HG02973 (cell line): ENCODE results near the gene CDH4.

Experiments
- ATAC-seq: cut with Tn5 transposase; IDR thresholded peaks from one replicate; pipeline ENCODE4 v1.9.1; 2021; ENCODE audit warnings: moderate library complexity; ENCODE audit not compliant: unreplicated experiment

Gene CDH4

DNA sequence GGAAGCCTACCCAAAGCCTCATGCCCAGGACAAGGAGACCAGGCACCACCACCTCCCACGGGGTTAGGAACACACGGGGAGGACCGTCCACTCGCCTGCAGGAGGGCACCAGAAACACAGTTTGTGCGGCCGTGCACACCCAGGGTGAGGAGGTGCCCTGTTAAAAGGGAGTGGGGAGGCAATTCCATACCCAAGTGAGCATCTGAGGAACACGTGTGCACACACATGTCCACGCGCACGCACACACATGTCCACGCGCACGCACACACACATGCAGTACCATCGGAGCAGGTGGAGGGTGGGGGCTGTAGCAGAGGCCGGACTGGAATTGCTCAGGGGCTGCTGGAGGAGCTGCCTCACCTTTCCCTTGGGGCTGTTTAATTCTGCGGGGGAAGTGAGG, 554.3 kb downstream of the CDH4 start:
- ATAC-seq: no peak

DNA sequence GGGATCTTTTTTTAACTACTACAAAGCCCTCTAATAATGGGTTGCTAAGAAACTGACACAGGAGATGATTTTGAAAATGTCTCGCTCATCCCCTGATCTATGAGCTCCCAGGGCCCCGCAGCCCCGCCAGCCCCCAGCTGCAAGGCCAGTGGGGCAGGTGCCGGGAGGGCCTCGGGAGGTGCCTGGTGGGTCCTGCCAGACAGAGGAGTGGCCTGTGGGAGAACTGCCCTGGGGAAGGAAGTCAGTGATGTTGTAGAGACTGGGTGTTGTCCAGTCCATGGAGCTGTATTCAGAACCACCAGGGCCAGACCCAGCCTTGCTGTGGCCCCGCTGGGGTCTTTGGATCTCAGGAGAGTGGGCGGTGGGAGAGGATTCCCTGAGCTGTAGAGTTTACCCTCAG, 554.9 kb downstream of the CDH4 start:
- no peak for ATAC-seq

DNA sequence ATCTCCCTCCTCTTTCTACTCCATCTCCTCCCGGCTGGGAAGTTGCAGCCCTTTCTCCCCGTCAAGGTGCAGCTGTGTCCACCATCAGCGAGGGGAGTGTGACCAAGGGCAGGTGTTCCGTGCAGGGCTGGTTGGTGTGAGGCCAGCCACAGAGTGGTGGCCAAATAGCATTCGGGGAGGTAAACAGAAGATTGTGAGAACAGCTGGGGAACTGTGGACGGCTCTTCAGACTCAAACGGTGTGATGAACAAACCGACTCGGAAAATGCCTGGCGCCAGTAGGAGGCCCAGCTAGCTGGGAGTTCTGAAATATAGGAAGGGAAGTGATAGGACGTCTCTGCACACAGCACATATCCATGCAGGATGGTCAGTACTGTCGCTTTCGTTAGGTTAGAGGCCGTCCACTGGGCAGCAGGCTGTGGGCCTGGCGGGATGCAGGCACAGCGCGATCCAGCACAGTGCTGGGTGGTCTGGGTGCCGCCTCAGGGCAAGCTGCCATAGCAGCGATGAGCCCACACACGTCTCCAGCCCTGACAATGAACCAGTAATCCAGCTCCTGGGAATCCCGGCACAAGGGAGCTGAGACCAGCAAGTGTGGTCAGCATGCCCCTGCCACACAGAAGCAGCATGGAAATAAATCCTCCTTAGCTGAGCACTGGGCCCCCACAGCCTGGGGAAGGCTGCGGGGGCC, 555.6 kb downstream of the CDH4 start:
- no peak for ATAC-seq

DNA sequence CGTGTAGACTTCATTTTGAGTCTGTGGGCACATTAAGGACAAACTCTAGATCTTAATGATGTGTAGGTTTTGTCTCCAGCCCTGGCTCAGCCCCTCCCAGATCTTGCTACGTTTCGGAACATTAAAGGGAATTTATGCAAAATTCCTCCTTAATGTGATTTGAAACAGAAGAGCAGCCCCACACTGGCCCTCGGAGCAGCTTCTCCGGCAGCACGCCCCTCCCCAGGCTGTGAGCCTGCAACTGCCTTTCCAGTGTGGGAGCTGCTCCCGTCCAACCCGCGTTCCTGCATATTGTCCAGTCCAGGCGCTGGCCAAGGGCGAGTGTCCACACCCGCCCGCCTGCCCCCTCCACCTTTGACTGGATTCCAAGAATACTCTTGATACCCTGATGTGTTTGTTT, 556.4 kb downstream of the CDH4 start:
- ATAC-seq: no peak

DNA sequence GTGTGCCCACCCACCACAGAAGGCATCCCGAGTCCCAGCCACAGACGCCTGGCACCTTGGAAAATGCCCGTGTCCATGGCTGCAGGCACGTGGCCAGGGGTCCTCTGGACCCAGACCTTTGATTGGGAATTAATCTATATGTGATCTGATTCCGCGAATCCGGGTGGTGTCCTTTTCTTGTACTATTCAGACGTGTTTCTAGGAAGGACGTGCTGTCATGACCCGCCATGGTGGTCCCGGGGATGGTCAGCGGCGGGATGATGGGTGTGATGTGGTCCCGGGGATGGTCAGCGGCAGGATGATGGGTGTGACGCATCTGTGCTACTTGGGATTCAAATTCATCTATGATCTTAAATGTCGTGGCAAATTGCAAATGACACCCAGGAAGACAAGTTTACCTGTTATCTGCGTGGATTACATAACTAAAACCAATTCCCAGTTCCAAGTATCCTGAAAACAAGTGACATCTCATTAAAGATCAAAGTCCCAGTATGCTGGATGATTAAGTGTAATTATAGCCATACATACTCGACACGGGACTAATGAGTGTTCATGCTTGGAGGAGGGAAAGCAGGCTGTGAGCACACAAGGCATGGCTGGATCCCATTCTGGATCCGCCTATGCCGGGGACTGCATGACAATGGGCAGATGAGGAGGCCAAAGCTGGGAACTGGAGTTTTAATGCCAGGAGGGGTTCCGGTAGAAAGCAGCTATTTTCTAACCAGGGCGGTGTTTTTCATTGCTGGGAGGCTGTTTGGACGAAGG, 557.1 kb downstream of the CDH4 start:
- no peak for ATAC-seq

DNA sequence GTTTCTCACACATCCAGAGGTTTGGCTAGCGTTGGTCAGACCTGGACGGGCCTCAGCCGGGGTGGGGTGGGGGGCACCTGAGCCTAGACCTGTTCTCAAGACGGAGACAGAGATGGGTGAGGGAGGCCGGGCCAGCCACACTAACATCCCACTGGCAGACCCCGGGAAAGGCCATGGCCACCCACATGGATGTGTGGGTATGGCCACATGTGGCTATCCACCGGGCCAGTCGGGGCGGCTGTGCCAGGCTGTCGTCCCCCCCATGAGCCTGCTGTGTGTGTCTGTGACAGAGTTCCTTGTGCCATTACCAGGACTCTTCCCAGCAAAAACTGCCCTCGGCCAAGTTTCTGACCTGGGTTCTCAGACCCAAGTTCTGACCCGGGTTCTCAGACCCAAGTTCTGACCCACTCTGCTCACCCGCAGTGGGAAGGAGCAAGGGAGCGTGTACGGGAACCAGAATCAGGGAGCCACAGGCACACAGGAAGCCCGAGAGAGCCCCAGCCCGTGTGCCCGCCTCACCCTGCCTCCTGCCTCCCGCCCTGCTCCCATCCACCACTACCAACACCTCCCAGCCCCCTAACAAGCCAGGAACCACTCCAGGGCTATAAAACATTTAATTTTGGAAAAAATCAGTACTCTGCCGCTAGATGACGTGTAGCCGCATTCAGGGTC, 558.1 kb downstream of the CDH4 start:
- ATAC-seq: no peak

DNA sequence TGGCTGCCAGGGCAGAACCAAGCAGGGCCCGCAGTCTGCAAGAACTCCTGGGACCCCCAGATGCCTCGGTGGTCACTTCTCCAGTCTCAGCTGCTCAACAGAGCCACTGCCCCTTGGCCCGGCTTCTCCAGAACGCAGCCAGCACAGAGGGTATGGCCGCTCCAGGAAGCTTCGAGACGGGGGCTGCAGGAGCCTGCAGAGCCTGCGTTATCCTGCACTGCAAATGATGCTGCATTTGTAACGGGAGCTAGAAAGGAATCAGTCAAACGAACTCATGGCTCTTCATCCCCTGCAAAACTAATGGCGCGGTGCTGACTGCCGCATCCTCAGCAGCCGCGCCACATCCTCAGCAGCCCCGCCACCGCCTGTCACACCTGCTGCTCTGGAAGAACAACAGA, 558.7 kb downstream of the CDH4 start:
- no peak for ATAC-seq

DNA sequence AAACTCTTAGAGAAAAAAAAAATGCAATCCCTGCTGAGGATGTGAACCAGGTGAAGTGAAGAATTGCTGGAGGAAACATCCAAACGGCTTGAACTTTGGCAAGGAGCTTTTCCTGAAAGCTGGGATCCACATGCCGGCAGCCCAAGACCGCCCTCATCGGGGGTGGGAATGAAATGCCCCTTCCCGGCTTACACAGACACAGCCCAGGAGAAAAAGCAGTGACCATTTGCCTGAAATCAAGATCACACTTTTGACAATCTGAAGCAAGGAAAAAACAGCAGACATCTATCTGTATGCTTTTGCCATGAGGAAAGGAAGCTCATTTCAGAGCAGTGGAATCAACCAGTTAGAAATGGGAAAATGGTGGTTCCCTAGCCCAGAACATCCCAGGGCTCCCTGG, 559.1 kb downstream of the CDH4 start:
- no peak for ATAC-seq

DNA sequence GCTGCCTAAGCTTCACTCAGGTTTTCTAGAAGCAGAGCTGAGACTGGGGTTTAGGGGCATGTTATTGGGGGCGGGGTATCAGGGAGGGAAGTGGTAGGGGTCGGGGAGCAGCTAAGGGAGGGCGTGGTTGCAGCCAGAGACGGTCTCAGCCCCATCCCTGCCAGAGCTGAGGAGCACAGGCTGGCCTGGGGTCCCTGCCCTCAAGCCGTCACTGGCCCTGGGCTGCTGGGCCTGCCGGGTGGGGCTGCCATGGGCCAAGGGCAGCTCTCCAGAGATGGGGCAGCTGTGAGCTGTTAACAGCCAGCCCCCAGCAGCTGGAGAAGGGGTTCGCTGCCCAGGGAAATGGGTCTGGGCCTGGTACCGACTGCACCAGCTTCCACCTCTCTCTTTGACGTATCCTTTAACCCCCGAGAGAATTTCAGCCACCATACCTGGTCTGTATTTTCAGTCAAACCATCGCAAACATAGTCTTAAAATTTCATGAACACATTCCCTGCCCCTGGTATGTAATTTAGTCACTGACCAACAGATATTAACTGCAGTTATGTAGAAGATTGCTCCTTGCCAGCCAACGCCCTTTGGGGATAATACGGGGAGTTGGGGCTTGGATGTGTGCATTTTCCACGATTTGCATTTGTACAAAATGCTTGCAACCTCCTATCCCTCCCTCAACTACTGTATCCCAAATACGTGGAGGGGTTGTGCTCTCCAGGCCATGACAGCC, 560.2 kb downstream of the CDH4 start:
- no peak for ATAC-seq

DNA sequence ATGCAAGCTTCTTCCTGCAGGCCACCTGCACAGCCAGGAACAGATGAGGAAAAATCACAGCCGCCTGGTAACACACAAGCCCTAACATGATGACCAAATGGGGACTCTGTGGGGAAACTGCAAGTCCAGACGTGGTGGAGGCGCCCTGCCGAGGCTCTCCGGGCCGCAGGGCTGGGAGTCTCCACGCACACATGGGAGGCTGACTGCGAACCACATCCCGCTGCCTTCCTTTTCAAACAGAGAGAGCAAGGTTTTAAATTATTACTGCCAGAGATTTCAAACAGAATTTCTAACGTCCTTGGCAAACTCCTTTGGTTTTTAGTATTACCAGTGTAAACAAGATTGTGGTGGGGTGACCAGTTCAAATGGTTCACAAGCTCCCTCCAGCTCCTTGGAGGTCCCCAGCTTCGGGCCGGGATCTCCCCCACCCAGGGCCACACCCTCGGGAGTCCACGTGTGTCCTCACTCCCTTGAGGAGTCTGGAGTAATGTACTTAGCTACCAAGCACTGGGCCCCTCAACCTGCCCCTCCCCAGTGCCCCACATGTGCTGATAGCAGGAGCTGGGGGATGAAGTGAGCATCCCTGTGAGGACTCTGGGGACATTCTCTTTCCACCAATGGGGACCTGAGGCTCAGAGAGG, 560.9 kb downstream of the CDH4 start:
- ATAC-seq: no peak

DNA sequence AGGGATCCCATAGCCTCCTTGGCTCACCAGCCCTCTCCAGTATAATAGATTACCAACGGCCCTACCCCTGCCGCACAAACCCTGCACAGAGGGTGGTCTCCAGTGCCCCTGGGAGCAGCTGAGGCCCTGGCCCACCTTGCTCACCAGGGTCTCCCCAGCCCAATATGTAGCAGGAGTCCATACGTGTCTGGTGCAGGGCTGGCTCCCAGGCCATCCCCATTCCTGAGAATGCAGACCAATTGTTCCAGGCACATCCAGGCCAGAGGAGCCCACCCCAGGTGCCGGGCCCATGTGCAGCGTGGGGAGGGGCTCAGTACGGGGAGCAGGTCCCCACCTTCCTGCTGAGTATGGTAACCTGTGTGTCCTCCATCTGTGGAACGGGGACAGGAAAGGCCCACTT, 561.7 kb downstream of the CDH4 start:
- no peak for ATAC-seq

DNA sequence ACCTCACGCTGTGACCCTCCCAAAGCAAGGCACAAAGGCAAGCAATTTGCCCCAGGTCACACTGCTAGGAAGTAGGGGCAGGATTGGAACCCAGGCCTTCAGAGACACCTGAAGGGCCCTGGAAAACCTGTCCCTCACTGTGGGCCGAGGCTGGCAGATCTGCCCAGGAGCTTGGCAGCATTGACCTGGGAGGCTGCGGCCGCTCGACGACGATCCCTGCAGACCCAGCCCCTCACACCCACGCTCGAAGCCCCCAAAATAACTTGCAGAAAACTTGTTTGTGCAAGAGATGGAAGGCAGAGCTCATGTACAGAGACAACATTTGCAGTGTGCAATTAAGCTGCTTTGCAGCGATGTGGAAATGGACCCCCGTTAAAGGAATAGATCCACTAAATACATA, 562.2 kb downstream of the CDH4 start:
- no peak for ATAC-seq

DNA sequence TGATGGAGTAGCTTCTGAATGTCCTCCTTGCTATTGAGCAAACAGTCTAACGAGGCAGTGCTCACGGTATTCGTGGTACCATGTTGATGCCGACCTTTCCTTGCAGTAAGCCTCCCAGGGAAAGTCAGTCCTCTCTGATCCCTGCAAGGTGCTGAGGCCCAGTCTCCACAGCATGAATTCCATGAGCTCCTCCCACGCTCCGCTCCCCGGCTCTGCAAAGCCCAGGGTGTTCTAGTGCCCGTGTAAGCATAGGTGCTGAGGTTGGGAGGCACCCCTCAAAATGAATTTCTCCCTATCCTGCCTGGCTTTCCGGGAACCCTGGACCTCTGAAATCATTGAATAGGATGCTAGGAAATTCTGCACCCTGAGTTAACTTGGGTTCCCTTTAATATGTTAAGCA, 562.7 kb downstream of the CDH4 start:
- ATAC-seq: no peak

DNA sequence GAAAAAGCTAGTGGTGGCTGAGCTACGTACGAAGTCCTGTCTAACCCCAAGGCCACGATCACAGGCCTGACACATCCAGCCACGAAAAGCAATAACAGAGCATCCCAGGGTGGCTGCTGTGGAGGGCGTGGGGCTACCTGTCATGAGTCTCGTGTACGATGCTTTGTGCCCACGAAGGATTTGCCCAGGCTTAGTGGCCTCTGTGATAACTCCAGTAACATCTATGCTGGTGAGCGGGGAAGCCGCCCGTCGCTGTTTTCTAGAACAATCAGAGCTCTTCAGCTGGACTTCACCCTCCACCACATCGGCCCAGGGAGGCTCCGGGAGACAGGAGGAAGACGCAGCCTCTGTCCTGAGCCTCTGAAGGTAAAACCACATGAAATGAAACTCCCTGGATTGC, 563.1 kb downstream of the CDH4 start:
- no peak for ATAC-seq

DNA sequence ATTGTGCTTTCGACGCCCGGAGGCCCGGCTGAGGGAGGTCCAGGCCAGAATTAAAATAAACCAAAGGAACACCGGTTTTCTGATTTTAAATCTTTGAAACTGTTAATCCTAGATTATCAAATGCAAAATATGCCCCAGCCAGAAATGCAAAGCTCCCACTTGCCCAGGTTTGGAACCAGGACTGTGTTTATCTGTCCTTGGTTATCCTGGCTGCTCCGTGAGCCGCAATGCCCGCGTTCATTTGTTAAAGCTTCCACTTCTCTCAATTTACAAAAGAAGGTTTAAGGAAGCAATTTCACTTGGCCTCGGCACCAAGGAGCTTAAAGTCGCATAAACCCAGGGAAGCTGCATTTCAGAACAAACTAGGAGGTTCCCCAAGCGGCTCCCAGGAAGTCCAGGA, 563.6 kb downstream of the CDH4 start:
- no peak for ATAC-seq

DNA sequence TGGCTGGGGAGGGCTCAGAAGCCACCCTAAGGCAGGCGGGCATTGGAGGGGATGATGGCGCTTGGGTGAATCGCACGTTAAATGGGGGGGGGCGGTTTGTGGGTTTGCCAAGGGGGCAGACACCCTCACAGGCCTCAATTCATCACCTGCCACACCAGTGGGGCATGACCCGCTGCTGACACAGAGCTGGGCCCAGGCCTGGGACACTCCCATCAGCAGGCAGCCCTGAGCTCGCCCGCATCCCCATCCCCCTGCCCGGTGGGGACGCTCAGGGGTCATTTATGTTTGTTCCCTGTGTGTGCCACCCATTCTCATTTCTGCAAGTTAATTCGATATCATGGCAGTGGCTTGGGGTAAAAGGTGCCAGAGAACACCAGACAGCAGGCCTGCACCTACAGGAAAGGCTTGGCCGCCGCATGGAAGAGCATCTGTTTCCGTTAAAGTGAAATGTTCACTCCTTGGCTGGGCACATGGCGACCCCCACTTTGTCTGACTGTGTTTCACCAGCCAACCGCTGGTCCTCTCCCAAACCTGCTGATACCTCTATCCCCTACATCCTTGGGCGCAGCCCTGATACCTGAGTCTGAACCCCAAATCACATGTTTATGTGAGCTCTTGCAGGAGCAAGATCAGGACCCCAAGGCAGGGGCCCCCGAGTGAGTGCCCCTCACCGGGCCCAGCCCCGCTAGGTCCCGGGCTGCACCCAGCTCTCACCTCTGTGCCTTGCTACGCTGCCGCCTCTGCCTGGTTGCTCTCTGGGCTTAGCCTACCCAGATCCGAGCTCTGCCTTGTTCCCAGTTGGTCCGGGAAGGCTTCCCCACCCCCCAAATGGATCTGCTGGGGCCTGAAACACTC, 564.8 kb downstream of the CDH4 start:
- ATAC-seq: no peak

DNA sequence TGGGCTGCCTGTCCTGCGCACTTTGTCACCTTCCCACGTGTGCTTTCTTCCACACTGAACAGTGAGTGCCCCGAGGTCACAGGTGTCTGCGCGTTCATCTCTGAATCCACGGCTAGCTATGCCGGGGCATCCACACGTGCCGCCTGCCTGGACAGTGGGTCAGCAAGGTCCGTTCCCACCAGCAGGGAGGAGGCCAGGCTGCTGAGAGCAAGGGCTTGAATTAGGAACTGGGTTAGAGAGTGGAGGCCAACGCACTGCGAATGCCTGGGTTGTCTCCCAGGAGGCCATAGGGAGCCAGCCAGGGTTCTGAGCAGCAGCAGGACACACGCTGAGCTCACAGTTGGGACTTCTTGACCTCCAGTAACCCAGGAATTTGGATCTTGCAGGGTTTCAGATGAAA, 565.5 kb downstream of the CDH4 start:
- ATAC-seq: no peak

DNA sequence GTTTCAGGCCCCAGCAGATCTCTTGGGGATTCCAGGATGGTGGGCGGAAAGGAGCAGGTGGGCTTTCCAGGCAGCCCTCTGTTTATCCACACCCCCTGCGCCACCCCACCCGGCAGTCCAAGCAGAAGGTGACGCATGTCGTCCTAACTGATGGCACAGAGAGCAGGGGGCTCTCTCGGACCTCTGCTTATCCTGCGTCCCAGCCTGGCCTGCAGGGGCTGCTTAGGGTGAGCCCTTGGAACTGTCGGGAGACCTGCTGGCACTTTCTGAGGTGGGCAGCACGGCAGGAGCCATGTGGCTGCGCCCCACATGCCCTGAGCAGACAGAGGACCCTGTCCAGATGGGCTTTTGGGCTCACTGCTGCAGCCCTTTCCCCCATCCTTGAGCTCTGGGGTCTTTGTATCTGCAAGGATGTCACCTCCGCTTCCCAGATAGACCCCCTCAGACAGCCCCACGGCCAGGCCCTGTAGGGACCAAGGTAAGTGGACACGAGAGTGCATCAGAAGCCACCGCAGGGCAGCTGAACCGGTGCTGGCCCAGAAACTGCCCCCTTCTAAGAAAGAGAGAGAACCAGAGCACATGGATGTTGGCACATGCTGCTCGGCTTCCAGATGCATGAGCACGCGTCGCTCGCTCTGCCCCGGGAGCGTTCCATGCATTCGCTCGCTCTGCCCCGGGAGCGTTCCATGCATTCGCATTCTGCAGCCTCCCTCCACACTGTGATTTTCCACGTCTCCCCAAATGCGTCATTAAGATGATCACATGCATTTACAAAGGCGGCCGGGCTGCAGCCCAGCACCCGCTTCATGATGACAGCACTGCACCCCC, 566.9 kb downstream of the CDH4 start:
- no peak for ATAC-seq

DNA sequence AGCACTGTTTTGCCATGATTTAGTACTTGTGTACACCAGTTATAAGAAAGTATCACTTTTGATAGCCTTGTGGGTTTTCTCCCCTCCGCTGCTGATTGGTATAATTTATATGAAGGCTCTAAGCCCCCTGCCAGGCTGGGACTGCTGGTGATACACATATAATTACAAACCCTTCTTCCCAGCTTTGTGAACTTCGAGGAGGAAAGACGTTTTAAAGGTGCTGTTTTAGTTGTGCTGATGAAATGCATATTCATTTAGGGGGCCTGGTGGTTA, 567.4 kb downstream of the CDH4 start:
- no peak for ATAC-seq
